KMS-11 (cell line): ENCODE data around the gene TXNIP.

Source experiments
- H2AFZ ChIP-seq: fragments of 200-600 bp; sonication (generic); 2 replicates; pipeline ENCODE4 v1.6.1; 2016; ENCODE audit warnings: antibody characterized with exemption, mixed run types, low read depth
- H3K27ac ChIP-seq: fragments of 200-600 bp; sonication (generic); 2 replicates; pipeline ENCODE4 v1.6.1; 2016; ENCODE audit warnings: mild to moderate bottlenecking, mixed run types
- H3K27me3 ChIP-seq: fragments of 200-600 bp; sonication (generic); 2 replicates; pipeline ENCODE4 v1.6.1; 2017; ENCODE audit warnings: mild to moderate bottlenecking, low read depth, mixed run types, moderate library complexity; ENCODE audit not compliant: insufficient read depth
- H3K36me3 ChIP-seq: fragments of 200-600 bp; sonication (generic); 2 replicates; pipeline ENCODE4 v1.6.1; 2017; ENCODE audit warnings: mild to moderate bottlenecking, mixed run types; ENCODE audit not compliant: insufficient read depth
- H3K4me1 ChIP-seq: fragments of 200-600 bp; sonication (generic); 2 replicates; pipeline ENCODE4 v1.6.1; 2016; ENCODE audit warnings: mild to moderate bottlenecking, low read depth, mixed run types; ENCODE audit not compliant: poor library complexity, severe bottlenecking
- H3K4me2 ChIP-seq: fragments of 200-600 bp; sonication (generic); 2 replicates; pipeline ENCODE4 v1.7.0; 2016; ENCODE audit warnings: mild to moderate bottlenecking, mixed run types
- H3K4me3 ChIP-seq: fragments of 200-600 bp; sonication (generic); IDR thresholded peaks from 2 replicates; pipeline ENCODE4 v1.6.1; 2017; ENCODE audit warnings: low read depth, low read length, mixed read lengths; ENCODE audit not compliant: insufficient read depth
- H3K79me2 ChIP-seq: fragments of 200-600 bp; sonication (generic); 2 replicates; pipeline ENCODE4 v1.6.1; 2016; ENCODE audit warnings: low read depth, mixed run types; ENCODE audit not compliant: insufficient read depth
- H3K9ac ChIP-seq: fragments of 200-600 bp; sonication (generic); 2 replicates; pipeline ENCODE4 v1.6.1; 2016; ENCODE audit warnings: mild to moderate bottlenecking, mixed run types
- H4K20me1 ChIP-seq: fragments of 200-600 bp; sonication (generic); 2 replicates; pipeline ENCODE4 v1.6.1; 2016; ENCODE audit warnings: mild to moderate bottlenecking, mixed run types; ENCODE audit not compliant: insufficient read depth
- TF ChIP-seq, protein P1 (sequence below): fragments of 200-600 bp; sonication (generic); conservative IDR thresholded peaks from 2 replicates; pipeline ENCODE4 v1.6.1; 2017; ENCODE audit warnings: low read depth, mild to moderate bottlenecking, antibody characterized with exemption, low read length, moderate library complexity, mixed read lengths

Gene TXNIP

DNA sequence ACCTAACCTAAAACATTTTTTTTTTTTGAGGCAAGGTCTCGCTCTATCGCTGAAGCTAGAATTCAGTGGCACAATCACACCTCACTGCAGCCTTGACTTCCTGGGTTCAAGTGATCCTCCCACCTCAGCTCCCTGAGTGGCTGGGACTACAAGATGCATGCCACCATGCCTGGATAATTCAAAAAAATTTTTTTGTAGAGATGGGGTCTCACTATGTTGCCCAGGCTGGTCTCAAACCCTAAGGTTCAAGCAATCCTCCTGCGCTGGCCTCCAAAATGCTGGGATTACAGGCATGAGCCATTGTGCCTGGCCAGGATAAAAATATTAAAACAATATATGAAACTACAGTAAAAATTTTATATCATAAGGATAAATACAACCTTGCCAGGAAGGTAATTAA, 43.5 kb downstream of the TXNIP start:
- Histone ChIP-seq H4K20me1 (no peaks in the 10 kb centered on the region), H3K9ac (no peak overlapping the region), H3K79me2 (peaks cover 4% of the 10 kb centered on the region; the same call in 1 of the 2 replicates), H3K27ac (no peak overlapping the region), H3K4me2 (no peak overlapping the region), H3K36me3 (no peaks in the 10 kb centered on the region), H3K4me3 (no peak overlapping the region), H3K27me3 (no peaks in the 10 kb centered on the region), H3K4me1 (peaks cover 16% of the 10 kb centered on the region), H2AFZ (no peak overlapping the region)
- TF ChIP-seq, protein P1, sequence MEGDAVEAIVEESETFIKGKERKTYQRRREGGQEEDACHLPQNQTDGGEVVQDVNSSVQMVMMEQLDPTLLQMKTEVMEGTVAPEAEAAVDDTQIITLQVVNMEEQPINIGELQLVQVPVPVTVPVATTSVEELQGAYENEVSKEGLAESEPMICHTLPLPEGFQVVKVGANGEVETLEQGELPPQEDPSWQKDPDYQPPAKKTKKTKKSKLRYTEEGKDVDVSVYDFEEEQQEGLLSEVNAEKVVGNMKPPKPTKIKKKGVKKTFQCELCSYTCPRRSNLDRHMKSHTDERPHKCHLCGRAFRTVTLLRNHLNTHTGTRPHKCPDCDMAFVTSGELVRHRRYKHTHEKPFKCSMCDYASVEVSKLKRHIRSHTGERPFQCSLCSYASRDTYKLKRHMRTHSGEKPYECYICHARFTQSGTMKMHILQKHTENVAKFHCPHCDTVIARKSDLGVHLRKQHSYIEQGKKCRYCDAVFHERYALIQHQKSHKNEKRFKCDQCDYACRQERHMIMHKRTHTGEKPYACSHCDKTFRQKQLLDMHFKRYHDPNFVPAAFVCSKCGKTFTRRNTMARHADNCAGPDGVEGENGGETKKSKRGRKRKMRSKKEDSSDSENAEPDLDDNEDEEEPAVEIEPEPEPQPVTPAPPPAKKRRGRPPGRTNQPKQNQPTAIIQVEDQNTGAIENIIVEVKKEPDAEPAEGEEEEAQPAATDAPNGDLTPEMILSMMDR, result no peak

DNA sequence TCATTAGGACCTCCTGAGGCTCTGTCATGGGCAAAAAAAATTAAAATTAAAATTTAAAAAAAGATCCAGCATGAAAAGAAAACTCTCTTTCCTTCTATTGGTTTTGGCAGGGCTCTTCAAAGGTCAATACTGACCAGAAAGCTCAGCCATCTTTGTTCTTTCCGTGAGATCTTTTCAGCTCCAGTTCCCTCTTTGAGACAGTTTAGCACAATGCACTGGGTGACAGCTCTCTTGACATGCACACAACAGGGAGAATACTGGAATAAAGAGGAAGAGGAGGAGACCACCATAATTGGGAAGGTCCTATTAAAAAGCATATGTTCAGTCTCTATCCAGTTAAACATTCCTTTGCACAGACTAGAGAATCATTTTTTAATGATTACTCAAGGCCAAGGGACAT, 44.9 kb downstream of the TXNIP start:
- Histone ChIP-seq H4K20me1 (no peaks in the 10 kb centered on the region), H3K27me3 (no peaks in the 10 kb centered on the region), H3K27ac (no peak overlapping the region), H3K4me1 (peaks cover 9% of the 10 kb centered on the region), H3K36me3 (no peaks in the 10 kb centered on the region), H3K79me2 (no peaks in the 10 kb centered on the region; the same call in 1 of the 2 replicates), H2AFZ (no peak overlapping the region), H3K4me3 (no peak overlapping the region), H3K9ac (no peak overlapping the region), H3K4me2 (no peak overlapping the region)
- TF ChIP-seq, protein P1, result no peak

GRCh38 chr1:145949219-145949618, 47.2 kb downstream of the TXNIP start:
- Histone ChIP-seq H3K27me3 (no peaks in the 10 kb centered on the region), H3K27ac (no peak overlapping the region), H3K4me3 (no peak overlapping the region), H4K20me1 (no peaks in the 10 kb centered on the region), H3K4me1 (no peaks in the 10 kb centered on the region), H3K36me3 (no peaks in the 10 kb centered on the region), H3K9ac (no peak overlapping the region), H3K79me2 (no peaks in the 10 kb centered on the region; the same call in 1 of the 2 replicates), H3K4me2 (no peak overlapping the region), H2AFZ (no peak overlapping the region)
- TF ChIP-seq, protein P1, result no peak

GRCh38 chr1:145947551-145947950, 48.8 kb downstream of the TXNIP start:
- no peaks in the 10 kb centered on the region for H4K20me1 ChIP-seq
- H3K4me3 ChIP-seq, result no peak overlapping the region
- no peak overlapping the region for H3K4me2 ChIP-seq
- H3K27me3 ChIP-seq, result no peaks in the 10 kb centered on the region
- no peak overlapping the region for H3K27ac ChIP-seq
- H2AFZ ChIP-seq, result no peak overlapping the region
- no peaks in the 10 kb centered on the region for H3K79me2 ChIP-seq
- TF ChIP-seq, protein P1, result no peak
- no peaks in the 10 kb centered on the region for H3K36me3 ChIP-seq
- no peaks in the 10 kb centered on the region for H3K4me1 ChIP-seq
- no peak overlapping the region for H3K9ac ChIP-seq
